SU-DHL-6 (cell line): Measurements from ENCODE around the gene PBRM1.

Experiments
- CTCF ChIP-seq: fragments of 200-600 bp; sonication (generic); IDR thresholded peaks from one replicate; pipeline ENCODE4 v1.5.1; 2017; ENCODE audit warnings: antibody characterized with exemption, mild to moderate bottlenecking, low read length, moderate library complexity; ENCODE audit not compliant: insufficient read depth, poor library complexity, severe bottlenecking
- EZH2phosphoT487 ChIP-seq: fragments of 200-600 bp; sonication (generic), shearing (Covaris generic); conservative IDR thresholded peaks from 2 replicates; pipeline ENCODE4 v1.6.1; 2018; ENCODE audit warnings: mild to moderate bottlenecking, antibody characterized with exemption, low read length, moderate library complexity, mixed read lengths

GRCh38 chr3:52537165-52537620, 148.5 kb downstream of the PBRM1 start:
- TF ChIP-seq CTCF (no peak), EZH2phosphoT487 (no peak)
